HL-60 (cell line): ENCODE results near the gene IRX2.

Experiments used
- DNase-seq, 2 experiments: peaks; one replicate each; pipeline ENCODE4 v3.0.0-alpha.2; 2010 to 2020; ENCODE audit warnings: low read depth in 1 of 2, low spot score in 1 of 2
- H3K27ac ChIP-seq: fragments of 250-450 bp; sonication (Bioruptor Pico); replicated peaks from 2 replicates; pipeline ENCODE4 v1.5.1; 2020; ENCODE audit warnings: mild to moderate bottlenecking, moderate library complexity
- H3K27me3 ChIP-seq: fragments of 250-450 bp; sonication (Bioruptor Pico); 2 replicates; pipeline ENCODE4 v1.5.1; 2021; ENCODE audit warnings: mild to moderate bottlenecking, moderate library complexity; ENCODE audit not compliant: insufficient read depth, poor library complexity, severe bottlenecking
- H3K4me3 ChIP-seq: replicated peaks from 2 replicates; pipeline ENCODE4 v1.5.1; 2011; ENCODE audit warnings: mild to moderate bottlenecking, control low read depth, low read length; ENCODE audit not compliant: insufficient read depth
- CTCF ChIP-seq: IDR thresholded peaks from one replicate; pipeline ENCODE4 v1.5.1; 2011; ENCODE audit warnings: low read length, control low read depth, inconsistent platforms; ENCODE audit not compliant: insufficient read depth
- GABPA ChIP-seq: IDR thresholded peaks from 2 replicates; pipeline ENCODE4 v1.6.1; 2012; ENCODE audit warnings: low read depth
- POLR2AphosphoS5 ChIP-seq: IDR thresholded peaks from 2 replicates; pipeline ENCODE4 v1.6.1; 2012; ENCODE audit warnings: low read depth
- SPI1 ChIP-seq: IDR thresholded peaks from 2 replicates; pipeline ENCODE4 v1.6.1; 2012; ENCODE audit warnings: low read depth, mild to moderate bottlenecking, borderline replicate concordance
- TF ChIP-seq, protein P1 (sequence below): IDR thresholded peaks from 2 replicates; pipeline ENCODE4 v1.6.1; 2012; ENCODE audit warnings: low read depth; ENCODE audit not compliant: insufficient replicate concordance

IRX2 gene

GRCh38 chr5:2763533-2763794, 12.0 kb upstream of the IRX2 start:
- Histone ChIP-seq H3K27ac (no peak overlapping the region), H3K4me3 (no peak overlapping the region), H3K27me3 (peaks cover 2% of the 10 kb centered on the region)
- DNase-seq: no peak
- no peak for TF ChIP-seq SPI1
- TF ChIP-seq, protein P1, sequence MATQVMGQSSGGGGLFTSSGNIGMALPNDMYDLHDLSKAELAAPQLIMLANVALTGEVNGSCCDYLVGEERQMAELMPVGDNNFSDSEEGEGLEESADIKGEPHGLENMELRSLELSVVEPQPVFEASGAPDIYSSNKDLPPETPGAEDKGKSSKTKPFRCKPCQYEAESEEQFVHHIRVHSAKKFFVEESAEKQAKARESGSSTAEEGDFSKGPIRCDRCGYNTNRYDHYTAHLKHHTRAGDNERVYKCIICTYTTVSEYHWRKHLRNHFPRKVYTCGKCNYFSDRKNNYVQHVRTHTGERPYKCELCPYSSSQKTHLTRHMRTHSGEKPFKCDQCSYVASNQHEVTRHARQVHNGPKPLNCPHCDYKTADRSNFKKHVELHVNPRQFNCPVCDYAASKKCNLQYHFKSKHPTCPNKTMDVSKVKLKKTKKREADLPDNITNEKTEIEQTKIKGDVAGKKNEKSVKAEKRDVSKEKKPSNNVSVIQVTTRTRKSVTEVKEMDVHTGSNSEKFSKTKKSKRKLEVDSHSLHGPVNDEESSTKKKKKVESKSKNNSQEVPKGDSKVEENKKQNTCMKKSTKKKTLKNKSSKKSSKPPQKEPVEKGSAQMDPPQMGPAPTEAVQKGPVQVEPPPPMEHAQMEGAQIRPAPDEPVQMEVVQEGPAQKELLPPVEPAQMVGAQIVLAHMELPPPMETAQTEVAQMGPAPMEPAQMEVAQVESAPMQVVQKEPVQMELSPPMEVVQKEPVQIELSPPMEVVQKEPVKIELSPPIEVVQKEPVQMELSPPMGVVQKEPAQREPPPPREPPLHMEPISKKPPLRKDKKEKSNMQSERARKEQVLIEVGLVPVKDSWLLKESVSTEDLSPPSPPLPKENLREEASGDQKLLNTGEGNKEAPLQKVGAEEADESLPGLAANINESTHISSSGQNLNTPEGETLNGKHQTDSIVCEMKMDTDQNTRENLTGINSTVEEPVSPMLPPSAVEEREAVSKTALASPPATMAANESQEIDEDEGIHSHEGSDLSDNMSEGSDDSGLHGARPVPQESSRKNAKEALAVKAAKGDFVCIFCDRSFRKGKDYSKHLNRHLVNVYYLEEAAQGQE: no peak
- no peak for TF ChIP-seq POLR2AphosphoS5
- TF ChIP-seq GABPA: no peak
- no peak for TF ChIP-seq CTCF

- Histone ChIP-seq H3K27ac (no peak overlapping the region), H3K4me3 (no peak overlapping the region), H3K27me3 (peaks cover 5% of the 10 kb centered on the region)
- no peak for DNase-seq
- TF ChIP-seq POLR2AphosphoS5 (no peak), SPI1 (no peak), CTCF (no peak), GABPA (no peak)
- TF ChIP-seq, protein P1: no peak
Measured at GRCh38 chr5:2762744-2763532, 11.5 kb upstream of the IRX2 start.

GRCh38 chr5:2761921-2762488, 10.5 kb upstream of the IRX2 start:
- Histone ChIP-seq H3K27me3 (peaks cover 12% of the 10 kb centered on the region), H3K27ac (no peak overlapping the region), H3K4me3 (no peak overlapping the region)
- DNase-seq: no peak
- TF ChIP-seq CTCF: no peak
